ENCODE data around the gene BACH2. TPM values are rescaled to one million over a fixed set of nuclear protein-coding genes. Genes with fewer than 3 reads are reported as not detected.
"Not testable (repeated sequence)": the region's sequence is repeated elsewhere in the genome, so short reads cannot be mapped to it uniquely, and the experiment has no call there.

The BACH2 gene
- total and polyA plus RNA-seq, 5 donors = 0.61 to 2.8 (median 1.5) TPM

DNA sequence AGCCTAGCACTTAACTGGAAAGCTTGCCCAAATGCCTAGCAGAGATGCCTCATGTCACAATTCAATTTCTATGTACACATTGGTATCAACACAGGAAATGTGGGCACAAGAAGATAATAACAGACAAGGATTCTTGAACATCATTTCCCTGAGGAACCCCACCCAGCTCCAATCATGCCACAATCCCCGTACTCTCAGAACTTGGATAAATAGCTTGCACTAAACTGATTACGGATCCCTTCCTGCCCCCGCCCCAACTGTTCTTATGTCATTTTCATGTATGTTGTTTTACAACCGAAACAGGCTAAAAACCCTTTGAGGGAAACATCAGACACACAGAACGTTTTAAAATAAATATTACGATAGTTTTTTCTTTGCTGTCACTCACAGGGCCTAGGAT lies 87.1 kb downstream of the BACH2 start:
- Histone ChIP-seq H3K9me3 (ENCODE audit: control insufficient read depth, low read length) (no peaks in the 10 kb centered on the region), H3K27ac (ENCODE audit: low read length) (no peak overlapping the region), H3K27me3 (ENCODE audit: control insufficient read depth, insufficient read depth) (no peaks in the 10 kb centered on the region), H3K4me3 (ENCODE audit: low read length) (no peak overlapping the region), H3K4me1 (ENCODE audit: control insufficient read depth, insufficient read depth, low read length) (peaks cover 2% of the 10 kb centered on the region)
- 80% methylated on average over 6 of the region's 6 CpGs for WGBS
- no peak for DNase-seq
- intact Hi-C loops (cut with DNase I) = no loop called here
- ATAC-seq = no peak

DNA sequence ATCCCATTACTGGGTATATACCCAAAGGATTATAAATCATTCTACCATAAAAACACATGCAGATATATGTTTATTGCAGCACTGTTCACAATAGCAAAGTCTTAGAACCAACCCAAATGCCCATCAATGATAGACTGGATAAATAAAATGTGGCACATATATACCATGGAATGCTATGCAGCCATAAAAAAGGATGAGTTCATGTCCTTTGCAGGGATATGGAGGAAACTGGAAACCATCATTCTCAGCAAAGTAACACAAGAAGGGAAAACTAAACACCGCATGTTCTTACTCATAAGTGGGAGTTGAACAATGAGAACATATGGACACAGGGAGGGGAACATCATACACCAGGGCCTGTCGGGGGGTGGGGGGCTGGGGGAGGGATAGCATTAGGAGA lies 88.0 kb downstream of the BACH2 start:
- WGBS = 99% methylated on average over 2 of the region's 2 CpGs
- H3K27ac ChIP-seq (ENCODE audit: low read length); ATAC-seq; H3K27me3 ChIP-seq (ENCODE audit: control insufficient read depth, insufficient read depth); H3K4me1 ChIP-seq (ENCODE audit: control insufficient read depth, insufficient read depth, low read length); H3K9me3 ChIP-seq (ENCODE audit: control insufficient read depth, low read length); DNase-seq; H3K4me3 ChIP-seq (ENCODE audit: low read length); intact Hi-C loops (cut with DNase I): not testable (repeated sequence)

DNA sequence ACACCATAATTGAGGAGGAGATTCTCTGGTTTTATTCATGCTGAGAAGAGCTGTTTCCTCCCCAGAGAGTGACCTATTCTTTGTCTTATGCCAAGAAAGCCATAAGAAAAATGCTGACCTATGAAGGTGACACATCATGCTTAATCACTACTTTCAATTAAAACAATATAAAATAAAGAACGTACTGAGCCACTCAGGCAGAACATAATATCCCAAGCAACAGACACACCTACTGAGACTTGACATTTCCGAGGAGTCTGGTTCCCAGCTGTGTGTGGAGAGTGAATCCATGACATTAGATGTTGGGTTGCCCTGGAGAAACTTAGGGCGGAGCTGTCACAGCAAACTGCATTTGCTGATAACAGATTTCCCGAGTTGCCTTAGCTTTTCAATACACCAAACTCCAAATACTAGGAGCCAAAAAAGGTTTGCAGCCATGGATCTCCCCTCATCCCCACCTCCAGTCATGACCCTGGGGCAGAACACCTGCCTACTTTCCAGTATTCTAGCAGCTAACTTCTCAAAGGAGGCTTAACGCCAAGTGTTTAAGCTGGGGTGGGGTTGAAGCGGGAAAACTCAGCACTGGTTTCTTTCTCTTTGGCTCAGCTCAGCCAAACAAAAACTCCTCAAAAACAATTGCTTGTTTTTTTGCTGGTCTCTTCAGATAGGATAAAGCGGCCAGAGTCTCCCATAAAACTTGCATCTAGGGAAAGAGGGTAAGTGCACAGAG lies 92.2 kb downstream of the BACH2 start:
- no peaks in the 10 kb centered on the region for H3K9me3 ChIP-seq (ENCODE audit: control insufficient read depth, low read length)
- H3K4me3 ChIP-seq (ENCODE audit: low read length) = no peak overlapping the region
- WGBS = 49% methylated on average over 7 of the region's 7 CpGs
- peaks cover 4% of the 10 kb centered on the region for H3K4me1 ChIP-seq (ENCODE audit: control insufficient read depth, insufficient read depth, low read length)
- H3K27ac ChIP-seq (ENCODE audit: low read length) = no peak overlapping the region
- peak; percentile 62 to 94 for ATAC-seq
- H3K27me3 ChIP-seq (ENCODE audit: control insufficient read depth, insufficient read depth) = no peaks in the 10 kb centered on the region
- intact Hi-C loops (cut with DNase I) = no loop called here
- DNase-seq = no peak

DNA sequence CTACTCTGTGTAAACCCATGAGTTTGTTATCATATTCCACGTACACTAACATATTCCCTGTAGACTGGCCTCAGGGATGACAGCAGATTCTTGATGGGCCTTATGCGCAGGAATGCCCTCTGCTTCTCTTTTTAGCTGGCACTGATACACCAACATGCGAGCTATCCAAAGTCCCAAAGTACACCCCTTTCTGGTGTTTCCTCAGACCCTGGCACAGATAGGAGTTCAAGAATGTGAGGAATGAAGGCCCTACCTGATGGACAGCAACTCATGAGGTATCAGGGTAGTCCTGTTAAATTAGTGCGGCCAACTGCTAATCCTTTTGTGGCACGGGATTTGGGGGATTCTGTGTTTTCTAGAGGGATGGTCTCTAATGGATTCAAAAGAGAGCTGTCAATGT lies 93.0 kb downstream of the BACH2 start:
- WGBS = 84% methylated on average over 5 of the region's 5 CpGs
- no peak for ATAC-seq
- intact Hi-C loops (cut with DNase I) = no loop called here
- Histone ChIP-seq H3K27me3 (ENCODE audit: control insufficient read depth, insufficient read depth) (no peaks in the 10 kb centered on the region), H3K27ac (ENCODE audit: low read length) (no peak overlapping the region), H3K4me1 (ENCODE audit: control insufficient read depth, insufficient read depth, low read length) (peaks cover 4% of the 10 kb centered on the region), H3K9me3 (ENCODE audit: control insufficient read depth, low read length) (no peaks in the 10 kb centered on the region), H3K4me3 (ENCODE audit: low read length) (no peak overlapping the region)
- DNase-seq = no peak

DNA sequence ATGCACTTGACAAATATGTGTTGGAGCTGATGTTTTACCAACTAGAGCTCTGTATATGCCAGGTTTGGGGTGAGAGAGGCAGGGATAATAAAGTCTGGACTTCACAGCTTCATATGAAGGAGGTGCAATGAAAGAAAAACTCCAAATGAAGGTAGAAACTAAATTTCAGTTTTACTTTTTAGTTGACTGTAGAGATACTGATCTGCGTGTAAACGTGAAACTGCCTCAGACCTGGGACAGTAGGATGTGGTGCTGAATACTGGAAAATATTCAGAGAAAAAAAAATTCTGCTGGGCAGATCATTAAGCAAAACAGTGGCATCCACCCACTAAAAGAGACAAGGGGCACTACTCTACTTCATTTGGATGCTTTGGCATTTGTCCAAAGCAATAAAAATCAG lies 94.5 kb downstream of the BACH2 start:
- Histone ChIP-seq H3K9me3 (ENCODE audit: control insufficient read depth, low read length) (no peaks in the 10 kb centered on the region), H3K27me3 (ENCODE audit: control insufficient read depth, insufficient read depth) (no peaks in the 10 kb centered on the region), H3K4me3 (ENCODE audit: low read length) (no peak overlapping the region), H3K27ac (ENCODE audit: low read length) (no peak overlapping the region), H3K4me1 (ENCODE audit: control insufficient read depth, insufficient read depth, low read length) (peaks cover 4% of the 10 kb centered on the region)
- ATAC-seq (no peak), DNase-seq (no peak)
- intact Hi-C loops (cut with DNase I) = no loop called here
- 81% methylated on average over 2 of the region's 2 CpGs for WGBS

DNA sequence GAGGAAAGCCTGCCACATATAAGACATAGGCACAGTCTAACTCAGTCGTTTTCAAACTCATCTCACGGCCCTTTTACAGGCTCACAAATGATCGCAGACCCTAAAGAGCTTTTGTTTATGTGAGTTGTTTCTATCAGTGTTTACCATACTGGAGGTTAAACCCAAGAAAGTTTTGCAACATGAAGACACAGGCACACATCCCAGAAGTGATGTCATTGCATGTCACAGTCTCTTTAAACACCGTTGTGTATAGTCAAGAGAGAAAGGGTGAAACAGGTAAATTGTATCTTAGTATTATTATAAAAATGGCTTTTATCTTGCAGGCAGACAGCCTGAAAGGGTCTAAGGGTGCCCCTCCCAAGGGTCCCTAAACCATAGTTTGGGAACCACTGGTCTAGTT lies 96.7 kb downstream of the BACH2 start:
- 82% methylated on average over 4 of the region's 4 CpGs for WGBS
- Histone ChIP-seq H3K4me1 (ENCODE audit: control insufficient read depth, insufficient read depth, low read length) (peaks cover 4% of the 10 kb centered on the region), H3K27ac (ENCODE audit: low read length) (no peak overlapping the region), H3K27me3 (ENCODE audit: control insufficient read depth, insufficient read depth) (no peaks in the 10 kb centered on the region), H3K4me3 (ENCODE audit: low read length) (no peak overlapping the region), H3K9me3 (ENCODE audit: control insufficient read depth, low read length) (no peaks in the 10 kb centered on the region)
- ATAC-seq (no peak), DNase-seq (no peak)
- intact Hi-C loops (cut with DNase I) = no loop called here

DNA sequence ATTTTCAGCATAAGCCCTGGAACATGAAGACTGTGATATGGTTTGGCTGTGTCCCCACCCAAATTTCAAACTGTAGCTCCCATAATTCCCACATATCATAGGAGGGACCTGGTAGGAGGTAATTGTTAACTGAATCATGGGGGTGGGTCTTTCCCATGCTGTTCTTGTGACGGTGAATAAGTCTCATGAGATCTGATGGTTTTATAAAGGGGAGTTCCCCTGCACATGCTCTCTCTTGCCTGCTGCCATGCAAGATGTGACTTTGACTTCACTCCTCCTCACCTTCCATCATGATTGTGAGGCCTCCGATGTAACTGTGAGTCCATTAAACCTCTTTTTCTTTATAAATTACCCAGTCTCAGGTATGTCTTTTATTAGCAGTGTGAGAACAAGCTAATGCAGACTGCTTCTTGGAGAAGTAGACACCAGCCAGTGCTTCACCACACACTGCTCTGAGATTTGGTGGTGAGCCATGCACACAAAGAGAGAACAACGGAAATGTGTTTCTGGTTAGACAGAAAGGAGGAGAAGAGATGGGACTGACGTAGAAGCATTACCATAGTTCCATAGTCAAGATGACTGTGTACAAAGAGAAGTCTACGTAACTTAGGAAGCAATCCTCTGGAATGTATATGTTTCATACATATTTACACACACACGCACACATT lies 97.8 kb downstream of the BACH2 start:
- Histone ChIP-seq H3K27me3 (ENCODE audit: control insufficient read depth, insufficient read depth) (no peaks in the 10 kb centered on the region), H3K4me3 (ENCODE audit: low read length) (no peak overlapping the region), H3K27ac (ENCODE audit: low read length) (no peak overlapping the region), H3K9me3 (ENCODE audit: control insufficient read depth, low read length) (no peaks in the 10 kb centered on the region), H3K4me1 (ENCODE audit: control insufficient read depth, insufficient read depth, low read length) (no peaks in the 10 kb centered on the region)
- ATAC-seq = no peak
- 95% methylated on average over 6 of the region's 6 CpGs for WGBS
- DNase-seq = no peak
- intact Hi-C loops (cut with DNase I) = no loop called here

DNA sequence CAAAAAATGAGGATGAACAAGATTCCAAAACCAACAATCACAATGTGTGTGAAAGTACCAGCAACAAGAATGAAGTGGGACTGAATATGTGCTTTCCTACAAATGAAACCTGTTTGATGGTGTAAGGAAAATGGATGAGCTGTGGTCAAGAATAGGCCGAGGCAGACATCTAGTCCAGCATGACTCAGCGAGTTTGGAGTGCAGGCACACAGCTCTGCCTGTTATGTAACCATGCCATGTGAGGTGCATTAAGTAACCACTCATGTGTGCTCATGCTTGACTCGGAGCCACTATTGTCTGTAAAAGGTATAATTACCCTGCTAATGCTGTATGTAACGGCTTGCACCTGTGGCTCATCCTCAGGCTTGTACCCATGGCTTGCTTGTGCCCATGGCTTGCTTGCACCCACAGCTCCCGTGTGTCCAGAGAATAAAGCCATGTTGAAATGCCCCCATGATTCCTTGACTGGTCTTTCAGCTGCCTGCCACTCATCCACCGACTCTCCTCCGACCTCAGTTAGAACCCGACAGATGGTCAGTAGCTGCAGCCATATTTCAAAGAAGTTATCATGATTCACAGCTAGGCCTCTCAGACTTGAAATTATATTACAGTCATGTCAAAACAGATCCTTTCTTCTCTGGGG lies 98.7 kb downstream of the BACH2 start:
- Histone ChIP-seq H3K4me3 (ENCODE audit: low read length) (no peak overlapping the region), H3K9me3 (ENCODE audit: control insufficient read depth, low read length) (no peaks in the 10 kb centered on the region), H3K4me1 (ENCODE audit: control insufficient read depth, insufficient read depth, low read length) (no peaks in the 10 kb centered on the region), H3K27ac (ENCODE audit: low read length) (no peak overlapping the region), H3K27me3 (ENCODE audit: control insufficient read depth, insufficient read depth) (no peaks in the 10 kb centered on the region)
- peak in 1 of 2 donors; percentile 29 for ATAC-seq
- no peak for DNase-seq
- intact Hi-C loops (cut with DNase I) = no loop called here
- 84% methylated on average over 8 of the region's 8 CpGs for WGBS

DNA sequence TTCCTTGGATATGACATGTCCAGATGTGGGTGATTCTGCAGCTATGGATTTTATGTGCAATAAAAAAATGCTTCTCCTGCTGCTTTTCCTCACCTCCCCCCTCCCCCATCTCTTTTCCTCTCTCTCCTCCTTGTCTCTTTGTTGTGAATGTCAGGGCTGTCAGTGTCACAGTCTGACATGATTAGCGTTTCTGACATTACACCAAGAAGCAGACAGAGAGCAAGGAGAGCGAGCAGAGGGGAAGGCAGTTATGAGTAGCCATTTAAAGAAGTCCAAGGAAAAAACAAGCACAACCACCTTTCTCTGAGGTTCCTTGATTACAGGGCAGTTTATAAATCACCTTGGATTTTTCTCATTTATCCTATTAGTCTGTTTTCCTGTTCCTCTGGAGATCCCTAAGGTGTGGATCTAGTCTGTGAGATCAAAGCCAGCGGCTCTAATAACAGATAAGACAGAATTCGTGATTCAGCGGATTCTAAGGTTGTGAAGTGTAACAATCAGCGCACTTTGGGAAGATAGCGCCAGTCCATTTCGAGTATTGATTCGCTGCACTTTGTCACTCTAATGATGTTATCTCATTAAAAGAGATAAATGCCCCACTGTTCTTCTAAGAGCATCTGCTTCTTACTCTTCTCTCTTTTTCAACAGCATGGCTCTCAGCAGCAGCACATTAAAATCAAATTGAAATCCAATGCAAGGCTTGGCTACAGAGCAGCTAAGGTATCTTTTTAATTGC lies 101.4 kb downstream of the BACH2 start:
- Histone ChIP-seq H3K9me3 (ENCODE audit: control insufficient read depth, low read length) (no peaks in the 10 kb centered on the region), H3K4me3 (ENCODE audit: low read length) (no peak overlapping the region), H3K27ac (ENCODE audit: low read length) (no peak overlapping the region), H3K27me3 (ENCODE audit: control insufficient read depth, insufficient read depth) (no peaks in the 10 kb centered on the region), H3K4me1 (ENCODE audit: control insufficient read depth, insufficient read depth, low read length) (no peaks in the 10 kb centered on the region)
- no peak for DNase-seq
- WGBS = 65% methylated on average over 9 of the region's 9 CpGs
- intact Hi-C loops (cut with DNase I) = no loop called here
- no peak for ATAC-seq

DNA sequence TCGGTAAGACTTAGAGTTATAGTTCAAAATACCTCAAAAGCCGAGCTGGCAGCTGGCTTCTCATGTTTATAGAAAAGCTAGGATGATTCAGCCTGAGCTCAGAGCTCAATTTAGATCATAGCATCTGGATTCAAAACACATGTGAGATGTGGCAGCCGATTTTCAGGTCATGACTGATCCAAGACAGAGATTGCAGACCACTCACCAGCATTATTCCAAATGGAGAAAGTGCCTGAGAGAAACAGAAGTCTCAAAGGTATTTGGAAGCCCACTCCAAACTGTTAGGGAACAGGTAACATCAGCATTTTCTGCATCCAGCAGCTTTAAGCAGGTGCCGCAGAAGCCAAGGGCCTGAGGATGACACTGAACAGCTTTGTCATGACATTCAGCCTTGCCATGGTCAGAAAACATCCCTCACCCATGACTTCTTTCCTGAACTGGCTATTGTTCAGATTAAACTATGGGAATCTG lies 102.2 kb downstream of the BACH2 start:
- Histone ChIP-seq H3K27me3 (ENCODE audit: control insufficient read depth, insufficient read depth) (no peaks in the 10 kb centered on the region), H3K4me3 (ENCODE audit: low read length) (no peak overlapping the region), H3K9me3 (ENCODE audit: control insufficient read depth, low read length) (no peaks in the 10 kb centered on the region), H3K4me1 (ENCODE audit: control insufficient read depth, insufficient read depth, low read length) (no peaks in the 10 kb centered on the region), H3K27ac (ENCODE audit: low read length) (no peak overlapping the region)
- 72% methylated on average over 4 of the region's 4 CpGs for WGBS
- intact Hi-C loops (cut with DNase I) = no loop called here
- ATAC-seq (no peak), DNase-seq (no peak)

DNA sequence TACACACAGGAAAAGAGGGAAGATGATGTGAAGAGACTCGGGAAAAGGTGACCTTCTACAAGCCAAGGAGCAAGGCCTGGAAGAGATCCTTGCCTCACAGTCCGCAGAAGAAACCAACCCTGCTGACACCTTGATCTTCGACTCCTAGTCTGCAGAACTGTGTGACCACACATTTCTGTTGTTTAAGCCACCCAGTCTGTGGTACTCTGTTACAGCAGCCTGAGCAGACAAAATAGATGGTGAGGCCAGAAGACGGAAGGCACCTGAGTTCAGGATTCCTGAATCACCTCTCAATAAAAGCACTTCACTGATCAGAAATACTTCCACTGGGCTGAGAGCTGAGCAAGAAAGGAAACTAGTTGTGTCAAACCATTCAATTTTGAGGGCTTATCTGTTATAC lies 103.3 kb downstream of the BACH2 start:
- intact Hi-C loops (cut with DNase I) = no loop called here
- Histone ChIP-seq H3K4me3 (ENCODE audit: low read length) (no peak overlapping the region), H3K27me3 (ENCODE audit: control insufficient read depth, insufficient read depth) (no peaks in the 10 kb centered on the region), H3K4me1 (ENCODE audit: control insufficient read depth, insufficient read depth, low read length) (no peaks in the 10 kb centered on the region), H3K27ac (ENCODE audit: low read length) (no peak overlapping the region), H3K9me3 (ENCODE audit: control insufficient read depth, low read length) (no peaks in the 10 kb centered on the region)
- DNase-seq (no peak), ATAC-seq (no peak)
- 94% methylated on average over 4 of the region's 4 CpGs for WGBS

All from right cardiac atrium (tissue), 5 donors.